HepG2 (cell line): Measurements from ENCODE around the gene H2AZ2. TPM values are rescaled to one million over a fixed set of nuclear protein-coding genes. Genes with fewer than 3 reads are reported as not detected.
A peak's percentile ranks its signal among the peaks of the same experiment; 100 is the strongest.

Experiments
- EED ChIP-seq: sonication (generic); formaldehyde crosslinking; IDR thresholded peaks from 2 replicates; pipeline ENCODE4 v1.5.0; 2020; ENCODE audit warnings: mild to moderate bottlenecking, missing genetic modification reagents
- HOXA7 ChIP-seq: sonication (generic); formaldehyde crosslinking; IDR thresholded peaks from 2 replicates; pipeline ENCODE4 v1.8.1; 2022; ENCODE audit warnings: mild to moderate bottlenecking, missing genetic modification reagents, moderate library complexity
- ISX ChIP-seq: sonication (generic); formaldehyde crosslinking; conservative IDR thresholded peaks from 2 replicates; pipeline ENCODE4 v1.5.0; 2020; ENCODE audit warnings: missing genetic modification reagents
- NRL ChIP-seq: sonication (generic); formaldehyde crosslinking; IDR thresholded peaks from 2 replicates; pipeline ENCODE4 v1.5.0; 2020; ENCODE audit warnings: missing genetic modification reagents, mild to moderate bottlenecking, moderate library complexity, borderline replicate concordance
- POLR2G ChIP-seq: fragments of 200-400 bp; formaldehyde crosslinking; IDR thresholded peaks from 2 replicates; pipeline ENCODE4 v1.6.1; 2018; ENCODE audit warnings: mild to moderate bottlenecking, low read depth, low read length, moderate library complexity
- REL ChIP-seq: sonication (generic); formaldehyde crosslinking; conservative IDR thresholded peaks from 2 replicates; pipeline ENCODE4 v1.8.0; 2022; ENCODE audit warnings: mild to moderate bottlenecking, missing genetic modification reagents, moderate library complexity
- REXO4 ChIP-seq: sonication (generic); formaldehyde crosslinking; IDR thresholded peaks from 2 replicates; pipeline ENCODE4 v1.8.0; 2022; ENCODE audit warnings: missing genetic modification reagents, mild to moderate bottlenecking, borderline replicate concordance
- SATB2 ChIP-seq: sonication (generic); formaldehyde crosslinking; IDR thresholded peaks from 2 replicates; pipeline ENCODE4 v1.5.0; 2020; ENCODE audit warnings: missing genetic modification reagents
- TAF1 ChIP-seq: sonication (generic); formaldehyde crosslinking; IDR thresholded peaks from 2 replicates; pipeline ENCODE4 v1.4.0; 2020; ENCODE audit warnings: missing genetic modification reagents
- ZFP37 ChIP-seq: sonication (generic); formaldehyde crosslinking; IDR thresholded peaks from 2 replicates; pipeline ENCODE4 v1.4.0; 2020; ENCODE audit warnings: missing genetic modification reagents, borderline replicate concordance
- ZNF781 ChIP-seq: sonication (generic); formaldehyde crosslinking; IDR thresholded peaks from 2 replicates; pipeline ENCODE4 v1.5.1; 2020; ENCODE audit warnings: borderline replicate concordance, mild to moderate bottlenecking, missing genetic modification reagents; ENCODE audit errors: not compliant biosample characterization
- polyA plus RNA-seq, 8 experiments: library from polyadenylated mRNA; depleted of rRNA in 3 of 8; stranded (reverse) in 7 of 8; unstranded in 1 of 8; fragments of >200 nt; fragmentation: Illumina TruSeq in 4 of 8; extraction: Trizol in 4 of 8; gene quantifications; 2 replicates each; pipeline versions ENCODE4 v1.2.1 to v1.2.3, GENCODE V29; 2011 to 2016; ENCODE audit warnings: low read depth in 4 of 8, missing spikeins in 1 of 8, mixed read lengths in 1 of 8; ENCODE audit not compliant: insufficient read depth in 1 of 8
- total RNA-seq, 5 experiments: library from RNA; depleted of rRNA; stranded (reverse); fragments of >200 nt; fragmentation: Illumina TruSeq; extraction: Trizol; gene quantifications; 2 replicates each; pipeline ENCODE4 v1.2.3, GENCODE V29; 2016; ENCODE audit warnings: low read depth in 1 of 5
- TF ChIP-seq, protein P1 (sequence below): sonication (generic); formaldehyde crosslinking; IDR thresholded peaks from 2 replicates; pipeline ENCODE4 v1.5.1; 2020; ENCODE audit warnings: mild to moderate bottlenecking, missing genetic modification reagents, moderate library complexity
- TF ChIP-seq, protein P2 (sequence below): sonication (generic); formaldehyde crosslinking; IDR thresholded peaks from 2 replicates; pipeline ENCODE4 v1.4.0; 2020; ENCODE audit warnings: mild to moderate bottlenecking, missing genetic modification reagents, borderline replicate concordance
- TF ChIP-seq, protein P3 (sequence below): sonication (generic); formaldehyde crosslinking; IDR thresholded peaks from 2 replicates; pipeline ENCODE4 v1.8.0; 2022; ENCODE audit warnings: missing genetic modification reagents, mild to moderate bottlenecking, moderate library complexity, borderline replicate concordance
- TF ChIP-seq, protein P4 (sequence below): sonication (generic); formaldehyde crosslinking; IDR thresholded peaks from 2 replicates; pipeline ENCODE4 v1.8.0; 2022; ENCODE audit warnings: mild to moderate bottlenecking, missing genetic modification reagents; ENCODE audit not compliant: insufficient replicate concordance
- TF ChIP-seq, protein P5 (sequence below): sonication (generic); formaldehyde crosslinking; IDR thresholded peaks from 2 replicates; pipeline ENCODE4 v1.4.0; 2020; ENCODE audit warnings: missing genetic modification reagents, borderline replicate concordance

H2AZ2 gene
- total and polyA plus RNA-seq, 2 of the 13 experiments (the other 11 are each of a cell fraction or from before 2014, with no cell fraction given), result 121 to 223 TPM

DNA sequence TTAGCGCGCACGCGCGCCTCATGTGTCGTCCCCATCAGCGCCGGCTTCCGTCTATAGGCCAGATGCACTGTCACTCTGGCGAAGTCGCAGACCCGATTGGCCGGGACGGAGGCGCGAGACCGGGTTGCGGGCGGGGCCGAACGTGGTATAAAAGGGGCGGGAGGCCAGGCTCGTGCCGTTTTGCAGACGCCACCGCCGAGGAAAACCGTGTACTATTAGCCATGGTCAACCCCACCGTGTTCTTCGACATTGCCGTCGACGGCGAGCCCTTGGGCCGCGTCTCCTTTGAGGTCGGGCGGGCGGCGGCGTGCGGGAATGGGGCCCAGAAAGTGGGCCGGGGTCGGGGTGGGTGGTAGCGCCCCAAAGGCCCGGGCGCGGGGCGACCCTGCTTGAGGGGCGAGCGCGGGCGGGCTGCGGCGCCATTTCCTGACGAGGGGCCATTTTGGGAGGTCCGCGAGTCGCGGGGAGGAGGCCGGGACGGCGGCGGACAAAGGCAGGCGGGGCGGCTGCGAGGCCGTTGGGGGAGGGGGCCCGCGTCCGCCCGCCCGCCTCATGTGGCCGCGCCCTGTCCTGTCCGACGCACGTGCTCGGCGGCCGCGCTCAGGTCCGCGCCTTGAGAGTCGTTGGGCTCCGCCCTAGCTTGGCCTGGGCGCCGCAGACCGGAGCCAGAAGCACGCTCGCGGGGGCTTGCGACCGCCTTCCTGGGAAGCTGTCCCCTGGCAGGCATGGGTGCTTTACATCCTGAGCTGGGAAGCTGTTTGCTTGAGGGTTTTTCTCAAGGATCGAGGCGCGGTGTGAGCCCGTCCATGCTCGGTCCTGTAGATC is 51.2 kb downstream of the H2AZ2 start, which contains the start of gene PPIA (continued):
- TF ChIP-seq ZFP37 (CRISPR knock-in tag), result peak; percentile 69; the same call in 1 of the 2 replicates
- 0 out of 2 replicates have a peak, but pooled peaks have one; percentile 33 for TF ChIP-seq EED
- TF ChIP-seq ISX (CRISPR knock-in tag), result peak; percentile 71; the same call in 1 of the 2 replicates
- TF ChIP-seq NRL (CRISPR knock-in tag), result 0 out of 2 replicates have a peak, but pooled peaks have one; percentile 13
- TF ChIP-seq, protein P1, sequence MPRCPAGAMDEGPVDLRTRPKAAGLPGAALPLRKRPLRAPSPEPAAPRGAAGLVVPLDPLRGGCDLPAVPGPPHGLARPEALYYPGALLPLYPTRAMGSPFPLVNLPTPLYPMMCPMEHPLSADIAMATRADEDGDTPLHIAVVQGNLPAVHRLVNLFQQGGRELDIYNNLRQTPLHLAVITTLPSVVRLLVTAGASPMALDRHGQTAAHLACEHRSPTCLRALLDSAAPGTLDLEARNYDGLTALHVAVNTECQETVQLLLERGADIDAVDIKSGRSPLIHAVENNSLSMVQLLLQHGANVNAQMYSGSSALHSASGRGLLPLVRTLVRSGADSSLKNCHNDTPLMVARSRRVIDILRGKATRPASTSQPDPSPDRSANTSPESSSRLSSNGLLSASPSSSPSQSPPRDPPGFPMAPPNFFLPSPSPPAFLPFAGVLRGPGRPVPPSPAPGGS (CRISPR knock-in tag), result peak; percentile 76; the same call in 1 of the 2 replicates
- TF ChIP-seq, protein P2, sequence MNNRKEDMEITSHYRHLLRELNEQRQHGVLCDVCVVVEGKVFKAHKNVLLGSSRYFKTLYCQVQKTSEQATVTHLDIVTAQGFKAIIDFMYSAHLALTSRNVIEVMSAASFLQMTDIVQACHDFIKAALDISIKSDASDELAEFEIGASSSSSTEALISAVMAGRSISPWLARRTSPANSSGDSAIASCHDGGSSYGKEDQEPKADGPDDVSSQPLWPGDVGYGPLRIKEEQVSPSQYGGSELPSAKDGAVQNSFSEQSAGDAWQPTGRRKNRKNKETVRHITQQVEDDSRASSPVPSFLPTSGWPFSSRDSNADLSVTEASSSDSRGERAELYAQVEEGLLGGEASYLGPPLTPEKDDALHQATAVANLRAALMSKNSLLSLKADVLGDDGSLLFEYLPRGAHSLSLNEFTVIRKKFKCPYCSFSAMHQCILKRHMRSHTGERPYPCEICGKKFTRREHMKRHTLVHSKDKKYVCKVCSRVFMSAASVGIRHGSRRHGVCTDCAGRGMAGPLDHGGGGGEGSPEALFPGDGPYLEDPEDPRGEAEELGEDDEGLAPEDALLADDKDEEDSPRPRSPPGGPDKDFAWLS (CRISPR knock-in tag), result no peak
- TF ChIP-seq POLR2G, result peak; percentile 98
- TF ChIP-seq, protein P3, sequence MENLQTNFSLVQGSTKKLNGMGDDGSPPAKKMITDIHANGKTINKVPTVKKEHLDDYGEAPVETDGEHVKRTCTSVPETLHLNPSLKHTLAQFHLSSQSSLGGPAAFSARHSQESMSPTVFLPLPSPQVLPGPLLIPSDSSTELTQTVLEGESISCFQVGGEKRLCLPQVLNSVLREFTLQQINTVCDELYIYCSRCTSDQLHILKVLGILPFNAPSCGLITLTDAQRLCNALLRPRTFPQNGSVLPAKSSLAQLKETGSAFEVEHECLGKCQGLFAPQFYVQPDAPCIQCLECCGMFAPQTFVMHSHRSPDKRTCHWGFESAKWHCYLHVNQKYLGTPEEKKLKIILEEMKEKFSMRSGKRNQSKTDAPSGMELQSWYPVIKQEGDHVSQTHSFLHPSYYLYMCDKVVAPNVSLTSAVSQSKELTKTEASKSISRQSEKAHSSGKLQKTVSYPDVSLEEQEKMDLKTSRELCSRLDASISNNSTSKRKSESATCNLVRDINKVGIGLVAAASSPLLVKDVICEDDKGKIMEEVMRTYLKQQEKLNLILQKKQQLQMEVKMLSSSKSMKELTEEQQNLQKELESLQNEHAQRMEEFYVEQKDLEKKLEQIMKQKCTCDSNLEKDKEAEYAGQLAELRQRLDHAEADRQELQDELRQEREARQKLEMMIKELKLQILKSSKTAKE, result no peak; the same call in 1 of the 2 replicates
- TF ChIP-seq HOXA7 (CRISPR knock-in tag), result peak; percentile 55; the same call in 1 of the 2 replicates
- TF ChIP-seq, protein P4, sequence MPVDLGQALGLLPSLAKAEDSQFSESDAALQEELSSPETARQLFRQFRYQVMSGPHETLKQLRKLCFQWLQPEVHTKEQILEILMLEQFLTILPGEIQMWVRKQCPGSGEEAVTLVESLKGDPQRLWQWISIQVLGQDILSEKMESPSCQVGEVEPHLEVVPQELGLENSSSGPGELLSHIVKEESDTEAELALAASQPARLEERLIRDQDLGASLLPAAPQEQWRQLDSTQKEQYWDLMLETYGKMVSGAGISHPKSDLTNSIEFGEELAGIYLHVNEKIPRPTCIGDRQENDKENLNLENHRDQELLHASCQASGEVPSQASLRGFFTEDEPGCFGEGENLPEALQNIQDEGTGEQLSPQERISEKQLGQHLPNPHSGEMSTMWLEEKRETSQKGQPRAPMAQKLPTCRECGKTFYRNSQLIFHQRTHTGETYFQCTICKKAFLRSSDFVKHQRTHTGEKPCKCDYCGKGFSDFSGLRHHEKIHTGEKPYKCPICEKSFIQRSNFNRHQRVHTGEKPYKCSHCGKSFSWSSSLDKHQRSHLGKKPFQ (CRISPR knock-in tag), result peak; percentile 84
- TF ChIP-seq TAF1 (CRISPR knock-in tag), result peak; percentile 88
- TF ChIP-seq REL (CRISPR knock-in tag), result peak; percentile 94; the same call in 1 of the 2 replicates
- peak; percentile 34 for TF ChIP-seq ZNF781
- TF ChIP-seq REXO4 (CRISPR knock-in tag), result 0 out of 2 replicates have a peak, but pooled peaks have one; percentile 56
- TF ChIP-seq, protein P5, sequence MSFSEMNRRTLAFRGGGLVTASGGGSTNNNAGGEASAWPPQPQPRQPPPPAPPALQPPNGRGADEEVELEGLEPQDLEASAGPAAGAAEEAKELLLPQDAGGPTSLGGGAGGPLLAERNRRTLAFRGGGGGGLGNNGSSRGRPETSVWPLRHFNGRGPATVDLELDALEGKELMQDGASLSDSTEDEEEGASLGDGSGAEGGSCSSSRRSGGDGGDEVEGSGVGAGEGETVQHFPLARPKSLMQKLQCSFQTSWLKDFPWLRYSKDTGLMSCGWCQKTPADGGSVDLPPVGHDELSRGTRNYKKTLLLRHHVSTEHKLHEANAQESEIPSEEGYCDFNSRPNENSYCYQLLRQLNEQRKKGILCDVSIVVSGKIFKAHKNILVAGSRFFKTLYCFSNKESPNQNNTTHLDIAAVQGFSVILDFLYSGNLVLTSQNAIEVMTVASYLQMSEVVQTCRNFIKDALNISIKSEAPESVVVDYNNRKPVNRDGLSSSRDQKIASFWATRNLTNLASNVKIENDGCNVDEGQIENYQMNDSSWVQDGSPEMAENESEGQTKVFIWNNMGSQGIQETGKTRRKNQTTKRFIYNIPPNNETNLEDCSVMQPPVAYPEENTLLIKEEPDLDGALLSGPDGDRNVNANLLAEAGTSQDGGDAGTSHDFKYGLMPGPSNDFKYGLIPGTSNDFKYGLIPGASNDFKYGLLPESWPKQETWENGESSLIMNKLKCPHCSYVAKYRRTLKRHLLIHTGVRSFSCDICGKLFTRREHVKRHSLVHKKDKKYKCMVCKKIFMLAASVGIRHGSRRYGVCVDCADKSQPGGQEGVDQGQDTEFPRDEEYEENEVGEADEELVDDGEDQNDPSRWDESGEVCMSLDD (CRISPR knock-in tag), result peak; percentile 80
- 0 out of 2 replicates have a peak, but pooled peaks have one; percentile 81 for TF ChIP-seq SATB2
